ENCODE measurements around the gene ZNF683. TPM values are rescaled to one million over a fixed set of nuclear protein-coding genes. Genes with fewer than 3 reads are reported as not detected.
"Not testable (repeated sequence)": the region's sequence is repeated elsewhere in the genome, so short reads cannot be mapped to it uniquely, and the experiment has no call there.

The ZNF683 gene
- total RNA-seq, 3 donors from 2014 or later: 0.19 to 1.0 TPM; not detected in 1

GRCh38 chr1:26336477-26337205 is 35.9 kb downstream of the ZNF683 start:
- TF ChIP-seq CTCF (IDR thresholded peaks at IDR 0.05): no peak
- Histone ChIP-seq H3K4me1 (ENCODE audit: low read depth) (peaks cover 4% of the 10 kb centered on the region), H3K9me3 (no peaks in the 10 kb centered on the region), H3K4me3 (no peak overlapping the region), H3K36me3 (ENCODE audit: low read depth) (no peaks in the 10 kb centered on the region)
- intact Hi-C loops (cut with DNase I, micrococcal nuclease): no loop called here
- ATAC-seq: peak; percentile 99
- peak; percentile 95 to 97 (median 97) for DNase-seq

GRCh38 chr1:26335774-26336476 is 36.6 kb downstream of the ZNF683 start:
- peak; percentile 6 for ATAC-seq

GRCh38 chr1:26333312-26333711 is 39.2 kb downstream of the ZNF683 start:
- H3K36me3 ChIP-seq (ENCODE audit: low read depth); H3K4me3 ChIP-seq; intact Hi-C loops (cut with DNase I, micrococcal nuclease); H3K9me3 ChIP-seq; H3K4me1 ChIP-seq (ENCODE audit: low read depth); DNase-seq; ATAC-seq: not testable (repeated sequence)

More at GRCh38 chr1:26335774-26336476, 36.6 kb downstream of the ZNF683 start:
- intact Hi-C loops (cut with DNase I, micrococcal nuclease): no loop called here
- TF ChIP-seq CTCF (IDR thresholded peaks at IDR 0.05): no peak
- no peak for DNase-seq
- H3K36me3 ChIP-seq (ENCODE audit: low read depth): no peaks in the 10 kb centered on the region
- no peak overlapping the region for H3K4me3 ChIP-seq
- H3K4me1 ChIP-seq (ENCODE audit: low read depth): peaks cover 4% of the 10 kb centered on the region
- no peaks in the 10 kb centered on the region for H3K9me3 ChIP-seq

GRCh38 chr1:26330276-26330675 is 42.3 kb downstream of the ZNF683 start:
- Histone ChIP-seq H3K36me3 (ENCODE audit: low read depth) (no peaks in the 10 kb centered on the region), H3K4me1 (ENCODE audit: low read depth) (no peaks in the 10 kb centered on the region), H3K9me3 (no peaks in the 10 kb centered on the region), H3K4me3 (no peak overlapping the region)
- intact Hi-C loops (cut with DNase I, micrococcal nuclease): no loop called here
- TF ChIP-seq CTCF (IDR thresholded peaks at IDR 0.05): no peak
- ATAC-seq: no peak
- DNase-seq: no peak

GRCh38 chr1:26329380-26329779 is 43.2 kb downstream of the ZNF683 start:
- ATAC-seq; intact Hi-C loops (cut with DNase I, micrococcal nuclease); H3K9me3 ChIP-seq; H3K36me3 ChIP-seq (ENCODE audit: low read depth); DNase-seq; H3K4me3 ChIP-seq; H3K4me1 ChIP-seq (ENCODE audit: low read depth): not testable (repeated sequence)

- Histone ChIP-seq H3K36me3 (ENCODE audit: low read depth) (no peaks in the 10 kb centered on the region), H3K9me3 (no peaks in the 10 kb centered on the region), H3K4me1 (ENCODE audit: low read depth) (no peaks in the 10 kb centered on the region), H3K4me3 (no peak overlapping the region)
- DNase-seq: no peak
- intact Hi-C loops (cut with DNase I, micrococcal nuclease): no loop called here
- ATAC-seq: no peak
- no peak for TF ChIP-seq CTCF (IDR thresholded peaks at IDR 0.05)
These were observed 44.0 kb downstream of the ZNF683 start for GRCh38 chr1:26328597-26328996.
